ENCODE measurements around the gene PCSK6. TPM values are rescaled to one million over a fixed set of nuclear protein-coding genes. Genes with fewer than 3 reads are reported as not detected.

PCSK6 gene
- total RNA-seq, 1 donor from 2014 or later: 1.3 TPM

DNA sequence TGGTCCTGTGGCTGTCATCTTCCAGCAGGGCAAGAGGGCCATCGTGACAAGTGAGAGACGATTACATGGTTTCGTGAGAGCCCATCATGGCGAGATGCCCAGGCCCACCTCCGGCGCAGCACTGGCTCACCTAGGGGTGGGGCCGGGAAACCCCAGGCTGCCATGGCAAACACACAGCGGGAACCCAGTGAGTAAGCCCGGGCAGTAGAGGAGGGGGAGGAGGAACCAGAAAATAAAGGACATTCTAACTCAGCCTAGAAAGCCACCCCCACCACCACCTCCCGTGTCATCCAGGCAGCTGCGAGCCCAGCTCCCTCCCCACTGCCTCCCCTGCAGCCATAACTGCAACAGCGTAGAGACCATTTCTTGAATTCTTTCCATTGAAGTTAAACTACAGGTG, 52.3 kb downstream of the PCSK6 start:
- peaks cover 2% of the 10 kb centered on the region for H3K36me3 Mint-ChIP-seq (ENCODE audit: low read depth, unreplicated experiment)
- no peaks in the 10 kb centered on the region for H3K36me3 ChIP-seq (ENCODE audit: insufficient read depth, low read length)
- no peak overlapping the region for H3K4me3 ChIP-seq (ENCODE audit: insufficient read depth, low read depth, low read length)
- H3K27ac ChIP-seq (ENCODE audit: low read depth, low read length): no peak overlapping the region
- H2AFZ ChIP-seq (ENCODE audit: low read depth, low read length): no peak overlapping the region
- no peaks in the 10 kb centered on the region for H3K4me1 Mint-ChIP-seq (ENCODE audit: low read depth, unreplicated experiment)
- TF ChIP-seq EZH2 (IDR thresholded peaks at IDR 0.05; ENCODE audit: insufficient read depth, low read length): no peak
- TF ChIP-seq, protein P1, sequence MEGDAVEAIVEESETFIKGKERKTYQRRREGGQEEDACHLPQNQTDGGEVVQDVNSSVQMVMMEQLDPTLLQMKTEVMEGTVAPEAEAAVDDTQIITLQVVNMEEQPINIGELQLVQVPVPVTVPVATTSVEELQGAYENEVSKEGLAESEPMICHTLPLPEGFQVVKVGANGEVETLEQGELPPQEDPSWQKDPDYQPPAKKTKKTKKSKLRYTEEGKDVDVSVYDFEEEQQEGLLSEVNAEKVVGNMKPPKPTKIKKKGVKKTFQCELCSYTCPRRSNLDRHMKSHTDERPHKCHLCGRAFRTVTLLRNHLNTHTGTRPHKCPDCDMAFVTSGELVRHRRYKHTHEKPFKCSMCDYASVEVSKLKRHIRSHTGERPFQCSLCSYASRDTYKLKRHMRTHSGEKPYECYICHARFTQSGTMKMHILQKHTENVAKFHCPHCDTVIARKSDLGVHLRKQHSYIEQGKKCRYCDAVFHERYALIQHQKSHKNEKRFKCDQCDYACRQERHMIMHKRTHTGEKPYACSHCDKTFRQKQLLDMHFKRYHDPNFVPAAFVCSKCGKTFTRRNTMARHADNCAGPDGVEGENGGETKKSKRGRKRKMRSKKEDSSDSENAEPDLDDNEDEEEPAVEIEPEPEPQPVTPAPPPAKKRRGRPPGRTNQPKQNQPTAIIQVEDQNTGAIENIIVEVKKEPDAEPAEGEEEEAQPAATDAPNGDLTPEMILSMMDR (IDR thresholded peaks at IDR 0.05; ENCODE audit: insufficient read depth, low read depth, low read length): no peak
- H3K9me3 ChIP-seq (ENCODE audit: insufficient read depth, low read depth, low read length): no peaks in the 10 kb centered on the region
- H3K4me2 ChIP-seq (ENCODE audit: low read length): peak overlapping the region; percentile 30
- H3K9me3 Mint-ChIP-seq (ENCODE audit: unreplicated experiment): no peaks in the 10 kb centered on the region
- H3K79me2 ChIP-seq (ENCODE audit: insufficient read depth, low read length): no peaks in the 10 kb centered on the region
- no peak overlapping the region for H3K9ac ChIP-seq (ENCODE audit: low read length)
- H3K4me3 Mint-ChIP-seq (ENCODE audit: unreplicated experiment): no peak overlapping the region
- no peaks in the 10 kb centered on the region for H4K20me1 ChIP-seq (ENCODE audit: insufficient read depth, low read length)
- peaks cover 4% of the 10 kb centered on the region for H3K4me1 ChIP-seq (ENCODE audit: insufficient read depth, low read length)
- H3K27me3 ChIP-seq (ENCODE audit: insufficient read depth, low read length): peaks cover 2% of the 10 kb centered on the region
- FAIRE-seq (no peak), DNase-seq (ENCODE audit: low read depth) (no peak)
- no peak overlapping the region for H3K27ac Mint-ChIP-seq (ENCODE audit: unreplicated experiment)
- peaks cover 30% of the 10 kb centered on the region for H3K27me3 Mint-ChIP-seq (ENCODE audit: low read depth, unreplicated experiment)

DNA sequence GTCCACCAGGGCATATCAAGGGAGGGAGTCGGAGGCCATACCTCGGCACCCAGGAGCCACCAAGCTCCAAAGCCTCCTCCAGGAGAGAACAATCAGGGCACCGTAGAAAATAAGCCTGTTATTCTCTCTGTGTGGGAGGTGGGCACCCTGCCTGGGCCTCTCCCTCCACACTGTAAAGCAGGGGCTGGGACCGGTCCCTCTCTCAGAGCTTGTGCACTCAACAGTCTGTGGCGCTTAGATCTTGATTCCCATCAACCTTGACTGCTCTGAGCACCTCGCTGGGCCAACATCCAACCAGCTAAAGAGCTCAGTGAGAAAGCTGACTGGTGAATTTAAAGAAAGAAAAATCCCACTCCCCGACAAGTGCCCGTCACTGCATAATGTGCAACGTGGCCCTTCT, 53.0 kb downstream of the PCSK6 start:
- H4K20me1 ChIP-seq (ENCODE audit: insufficient read depth, low read length): no peaks in the 10 kb centered on the region
- H3K36me3 Mint-ChIP-seq (ENCODE audit: low read depth, unreplicated experiment): peaks cover 2% of the 10 kb centered on the region
- no peaks in the 10 kb centered on the region for H3K4me1 Mint-ChIP-seq (ENCODE audit: low read depth, unreplicated experiment)
- no peak overlapping the region for H3K4me2 ChIP-seq (ENCODE audit: low read length)
- FAIRE-seq: no peak
- TF ChIP-seq EZH2 (IDR thresholded peaks at IDR 0.05; ENCODE audit: insufficient read depth, low read length): no peak
- TF ChIP-seq, protein P1 (IDR thresholded peaks at IDR 0.05; ENCODE audit: insufficient read depth, low read depth, low read length): no peak
- H2AFZ ChIP-seq (ENCODE audit: low read depth, low read length): no peak overlapping the region
- H3K79me2 ChIP-seq (ENCODE audit: insufficient read depth, low read length): no peaks in the 10 kb centered on the region
- peaks cover 4% of the 10 kb centered on the region for H3K4me1 ChIP-seq (ENCODE audit: insufficient read depth, low read length)
- no peak overlapping the region for H3K9ac ChIP-seq (ENCODE audit: low read length)
- no peak for DNase-seq (ENCODE audit: low read depth)
- H3K4me3 Mint-ChIP-seq (ENCODE audit: unreplicated experiment): no peak overlapping the region
- H3K27ac Mint-ChIP-seq (ENCODE audit: unreplicated experiment): no peak overlapping the region
- no peak overlapping the region for H3K4me3 ChIP-seq (ENCODE audit: insufficient read depth, low read depth, low read length)
- no peaks in the 10 kb centered on the region for H3K36me3 ChIP-seq (ENCODE audit: insufficient read depth, low read length)
- peaks cover 31% of the 10 kb centered on the region for H3K27me3 Mint-ChIP-seq (ENCODE audit: low read depth, unreplicated experiment)
- H3K27ac ChIP-seq (ENCODE audit: low read depth, low read length): no peak overlapping the region
- no peaks in the 10 kb centered on the region for H3K9me3 ChIP-seq (ENCODE audit: insufficient read depth, low read depth, low read length)
- peaks cover under 1% of the 10 kb centered on the region for H3K27me3 ChIP-seq (ENCODE audit: insufficient read depth, low read length)
- H3K9me3 Mint-ChIP-seq (ENCODE audit: unreplicated experiment): no peaks in the 10 kb centered on the region

DNA sequence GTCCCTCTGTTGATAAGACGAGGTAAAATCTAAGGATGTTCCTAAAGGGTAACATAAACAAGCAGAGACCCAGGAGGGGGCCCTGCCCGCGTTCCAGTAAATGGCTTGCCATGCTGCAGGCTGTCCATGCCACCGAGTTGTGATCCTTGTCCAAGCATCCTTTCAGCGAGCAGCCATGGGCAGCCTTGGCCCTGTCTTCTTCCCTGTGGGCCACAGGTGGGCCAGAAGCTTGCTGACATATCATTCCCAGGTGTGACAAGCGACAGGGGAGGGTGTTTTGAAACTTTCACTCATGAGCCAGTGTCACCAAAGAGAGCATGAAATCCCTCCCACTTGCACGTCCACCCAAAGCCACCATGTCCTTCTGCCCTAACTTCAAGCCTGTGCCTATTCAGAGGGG, 53.7 kb downstream of the PCSK6 start:
- H3K27me3 Mint-ChIP-seq (ENCODE audit: low read depth, unreplicated experiment): peaks cover 28% of the 10 kb centered on the region
- peaks cover 4% of the 10 kb centered on the region for H3K4me1 ChIP-seq (ENCODE audit: insufficient read depth, low read length)
- H3K36me3 ChIP-seq (ENCODE audit: insufficient read depth, low read length): no peaks in the 10 kb centered on the region
- no peak for FAIRE-seq
- H3K4me3 Mint-ChIP-seq (ENCODE audit: unreplicated experiment): no peak overlapping the region
- no peak overlapping the region for H3K4me3 ChIP-seq (ENCODE audit: insufficient read depth, low read depth, low read length)
- H4K20me1 ChIP-seq (ENCODE audit: insufficient read depth, low read length): no peaks in the 10 kb centered on the region
- DNase-seq (ENCODE audit: low read depth): no peak
- no peak overlapping the region for H2AFZ ChIP-seq (ENCODE audit: low read depth, low read length)
- no peak overlapping the region for H3K27ac Mint-ChIP-seq (ENCODE audit: unreplicated experiment)
- no peaks in the 10 kb centered on the region for H3K4me1 Mint-ChIP-seq (ENCODE audit: low read depth, unreplicated experiment)
- no peaks in the 10 kb centered on the region for H3K9me3 ChIP-seq (ENCODE audit: insufficient read depth, low read depth, low read length)
- no peak for TF ChIP-seq EZH2 (IDR thresholded peaks at IDR 0.05; ENCODE audit: insufficient read depth, low read length)
- TF ChIP-seq, protein P1 (IDR thresholded peaks at IDR 0.05; ENCODE audit: insufficient read depth, low read depth, low read length): no peak
- H3K27ac ChIP-seq (ENCODE audit: low read depth, low read length): no peak overlapping the region
- no peaks in the 10 kb centered on the region for H3K79me2 ChIP-seq (ENCODE audit: insufficient read depth, low read length)
- no peaks in the 10 kb centered on the region for H3K27me3 ChIP-seq (ENCODE audit: insufficient read depth, low read length)
- H3K9me3 Mint-ChIP-seq (ENCODE audit: unreplicated experiment): no peaks in the 10 kb centered on the region
- H3K36me3 Mint-ChIP-seq (ENCODE audit: low read depth, unreplicated experiment): peaks cover 2% of the 10 kb centered on the region
- no peak overlapping the region for H3K4me2 ChIP-seq (ENCODE audit: low read length)
- H3K9ac ChIP-seq (ENCODE audit: low read length): no peak overlapping the region
